ENCODE data around the gene BCLAF1. TPM values are rescaled to one million over a fixed set of nuclear protein-coding genes. Genes with fewer than 3 reads are reported as not detected.

The BCLAF1 gene
- polyA plus RNA-seq (2013, experiment 1 of 4) = 221 TPM
- polyA plus RNA-seq (2013, experiment 2 of 4) = 236 TPM
- polyA plus RNA-seq (2013, experiment 3 of 4) = 146 TPM
- polyA plus RNA-seq (2013, experiment 4 of 4) = 148 TPM

- Histone ChIP-seq H3K36me3 (ENCODE audit: control insufficient read depth, insufficient read depth, low read length) (no peaks in the 10 kb centered on the region), H3K4me3 (ENCODE audit: insufficient read depth, low read depth, low read length) (peak within 1 kb of the TSS; percentile 93), H3K4me1 (ENCODE audit: control insufficient read depth, insufficient read depth, low read length) (peaks cover 8% of the 10 kb centered on the region), H3K9me3 (ENCODE audit: control insufficient read depth, low read length) (no peaks in the 10 kb centered on the region), H3K27ac (ENCODE audit: insufficient read depth, low read depth, low read length, poor library complexity, severe bottlenecking) (peak within 1 kb of the TSS; percentile 99), H3K27me3 (ENCODE audit: control insufficient read depth, insufficient read depth, low read length, poor library complexity, severe bottlenecking) (no peaks in the 10 kb centered on the region)
- 0% methylated on average over 60 of the region's 60 CpGs for WGBS, 2 experiments
These were observed at the start of gene BCLAF1 for GRCh38 chr6:136289579-136290409. Gene BCLAF1, minus strand, starts transcription at chr6:136289846. Its CDS starts 9,980 bp downstream, at chr6:136279866.

GRCh38 chr6:136338486-136338885, 48.8 kb upstream of the BCLAF1 start:
- Histone ChIP-seq H3K4me1 (ENCODE audit: control insufficient read depth, insufficient read depth, low read length) (no peaks in the 10 kb centered on the region), H3K27me3 (ENCODE audit: control insufficient read depth, insufficient read depth, low read length, poor library complexity, severe bottlenecking) (no peaks in the 10 kb centered on the region), H3K36me3 (ENCODE audit: control insufficient read depth, insufficient read depth, low read length) (no peaks in the 10 kb centered on the region), H3K9me3 (ENCODE audit: control insufficient read depth, low read length) (no peaks in the 10 kb centered on the region), H3K27ac (ENCODE audit: insufficient read depth, low read depth, low read length, poor library complexity, severe bottlenecking) (no peak overlapping the region), H3K4me3 (ENCODE audit: insufficient read depth, low read depth, low read length) (no peak overlapping the region)
- WGBS, 2 experiments = 92% methylated on average over 4 of the region's 4 CpGs

- Histone ChIP-seq H3K9me3 (ENCODE audit: control insufficient read depth, low read length) (no peaks in the 10 kb centered on the region), H3K4me1 (ENCODE audit: control insufficient read depth, insufficient read depth, low read length) (no peaks in the 10 kb centered on the region), H3K36me3 (ENCODE audit: control insufficient read depth, insufficient read depth, low read length) (no peaks in the 10 kb centered on the region), H3K4me3 (ENCODE audit: insufficient read depth, low read depth, low read length) (no peak overlapping the region), H3K27ac (ENCODE audit: insufficient read depth, low read depth, low read length, poor library complexity, severe bottlenecking) (no peak overlapping the region), H3K27me3 (ENCODE audit: control insufficient read depth, insufficient read depth, low read length, poor library complexity, severe bottlenecking) (no peaks in the 10 kb centered on the region)
- 91 to 92% methylated on average over 3 of the region's 3 CpGs for WGBS, 2 experiments
These were observed 48.0 kb upstream of the BCLAF1 start for GRCh38 chr6:136337606-136338005.

- H3K9me3 ChIP-seq (ENCODE audit: control insufficient read depth, low read length) = no peaks in the 10 kb centered on the region
- 94 to 97% methylated on average over 3 of the region's 3 CpGs for WGBS, 2 experiments
- H3K4me1 ChIP-seq (ENCODE audit: control insufficient read depth, insufficient read depth, low read length) = no peaks in the 10 kb centered on the region
- no peaks in the 10 kb centered on the region for H3K27me3 ChIP-seq (ENCODE audit: control insufficient read depth, insufficient read depth, low read length, poor library complexity, severe bottlenecking)
- no peak overlapping the region for H3K4me3 ChIP-seq (ENCODE audit: insufficient read depth, low read depth, low read length)
- H3K27ac ChIP-seq (ENCODE audit: insufficient read depth, low read depth, low read length, poor library complexity, severe bottlenecking) = no peak overlapping the region
- no peaks in the 10 kb centered on the region for H3K36me3 ChIP-seq (ENCODE audit: control insufficient read depth, insufficient read depth, low read length)
These were observed 47.5 kb upstream of the BCLAF1 start for GRCh38 chr6:136337121-136337520.

GRCh38 chr6:136335736-136336363, 46.2 kb upstream of the BCLAF1 start:
- Histone ChIP-seq H3K4me1 (ENCODE audit: control insufficient read depth, insufficient read depth, low read length) (no peaks in the 10 kb centered on the region), H3K36me3 (ENCODE audit: control insufficient read depth, insufficient read depth, low read length) (no peaks in the 10 kb centered on the region), H3K27me3 (ENCODE audit: control insufficient read depth, insufficient read depth, low read length, poor library complexity, severe bottlenecking) (no peaks in the 10 kb centered on the region), H3K4me3 (ENCODE audit: insufficient read depth, low read depth, low read length) (no peak overlapping the region), H3K9me3 (ENCODE audit: control insufficient read depth, low read length) (no peaks in the 10 kb centered on the region), H3K27ac (ENCODE audit: insufficient read depth, low read depth, low read length, poor library complexity, severe bottlenecking) (no peak overlapping the region)
- WGBS, 2 experiments = 94 to 95% methylated on average over 12 of the region's 12 CpGs

GRCh38 chr6:136334853-136335252, 45.2 kb upstream of the BCLAF1 start:
- H3K9me3 ChIP-seq (ENCODE audit: control insufficient read depth, low read length) = no peaks in the 10 kb centered on the region
- H3K4me1 ChIP-seq (ENCODE audit: control insufficient read depth, insufficient read depth, low read length) = no peaks in the 10 kb centered on the region
- 80 to 84% methylated on average over 9 of the region's 9 CpGs for WGBS, 2 experiments
- no peaks in the 10 kb centered on the region for H3K27me3 ChIP-seq (ENCODE audit: control insufficient read depth, insufficient read depth, low read length, poor library complexity, severe bottlenecking)
- H3K4me3 ChIP-seq (ENCODE audit: insufficient read depth, low read depth, low read length) = no peak overlapping the region
- no peaks in the 10 kb centered on the region for H3K36me3 ChIP-seq (ENCODE audit: control insufficient read depth, insufficient read depth, low read length)
- no peak overlapping the region for H3K27ac ChIP-seq (ENCODE audit: insufficient read depth, low read depth, low read length, poor library complexity, severe bottlenecking)

- WGBS, 2 experiments = 95 to 96% methylated on average over 13 of the region's 13 CpGs
- no peaks in the 10 kb centered on the region for H3K4me1 ChIP-seq (ENCODE audit: control insufficient read depth, insufficient read depth, low read length)
- H3K36me3 ChIP-seq (ENCODE audit: control insufficient read depth, insufficient read depth, low read length) = no peaks in the 10 kb centered on the region
- no peaks in the 10 kb centered on the region for H3K9me3 ChIP-seq (ENCODE audit: control insufficient read depth, low read length)
- no peaks in the 10 kb centered on the region for H3K27me3 ChIP-seq (ENCODE audit: control insufficient read depth, insufficient read depth, low read length, poor library complexity, severe bottlenecking)
- no peak overlapping the region for H3K4me3 ChIP-seq (ENCODE audit: insufficient read depth, low read depth, low read length)
- no peak overlapping the region for H3K27ac ChIP-seq (ENCODE audit: insufficient read depth, low read depth, low read length, poor library complexity, severe bottlenecking)
These were observed 44.8 kb upstream of the BCLAF1 start for GRCh38 chr6:136334465-136334846.

GRCh38 chr6:136333824-136334464, 44.3 kb upstream of the BCLAF1 start:
- 92 to 95% methylated on average over 11 of the region's 11 CpGs for WGBS, 2 experiments
- Histone ChIP-seq H3K4me1 (ENCODE audit: control insufficient read depth, insufficient read depth, low read length) (no peaks in the 10 kb centered on the region), H3K27me3 (ENCODE audit: control insufficient read depth, insufficient read depth, low read length, poor library complexity, severe bottlenecking) (no peaks in the 10 kb centered on the region), H3K36me3 (ENCODE audit: control insufficient read depth, insufficient read depth, low read length) (no peaks in the 10 kb centered on the region), H3K9me3 (ENCODE audit: control insufficient read depth, low read length) (no peaks in the 10 kb centered on the region), H3K4me3 (ENCODE audit: insufficient read depth, low read depth, low read length) (no peak overlapping the region), H3K27ac (ENCODE audit: insufficient read depth, low read depth, low read length, poor library complexity, severe bottlenecking) (no peak overlapping the region)

GRCh38 chr6:136331461-136331860, 41.8 kb upstream of the BCLAF1 start:
- Histone ChIP-seq H3K27me3 (ENCODE audit: control insufficient read depth, insufficient read depth, low read length, poor library complexity, severe bottlenecking) (no peaks in the 10 kb centered on the region), H3K36me3 (ENCODE audit: control insufficient read depth, insufficient read depth, low read length) (no peaks in the 10 kb centered on the region), H3K27ac (ENCODE audit: insufficient read depth, low read depth, low read length, poor library complexity, severe bottlenecking) (no peak overlapping the region), H3K9me3 (ENCODE audit: control insufficient read depth, low read length) (no peaks in the 10 kb centered on the region), H3K4me3 (ENCODE audit: insufficient read depth, low read depth, low read length) (no peak overlapping the region), H3K4me1 (ENCODE audit: control insufficient read depth, insufficient read depth, low read length) (no peaks in the 10 kb centered on the region)
- 93% methylated on average over 1 of the region's 1 CpG for WGBS, 2 experiments

GRCh38 chr6:136330634-136331033, 41.0 kb upstream of the BCLAF1 start:
- H3K27me3 ChIP-seq (ENCODE audit: control insufficient read depth, insufficient read depth, low read length, poor library complexity, severe bottlenecking) = no peaks in the 10 kb centered on the region
- no peak overlapping the region for H3K4me3 ChIP-seq (ENCODE audit: insufficient read depth, low read depth, low read length)
- no peaks in the 10 kb centered on the region for H3K36me3 ChIP-seq (ENCODE audit: control insufficient read depth, insufficient read depth, low read length)
- no peaks in the 10 kb centered on the region for H3K4me1 ChIP-seq (ENCODE audit: control insufficient read depth, insufficient read depth, low read length)
- H3K27ac ChIP-seq (ENCODE audit: insufficient read depth, low read depth, low read length, poor library complexity, severe bottlenecking) = no peak overlapping the region
- 95 to 97% methylated on average over 8 of the region's 8 CpGs for WGBS, 2 experiments
- H3K9me3 ChIP-seq (ENCODE audit: control insufficient read depth, low read length) = no peaks in the 10 kb centered on the region

All from ectodermal cell (in vitro differentiated cells).